WTC11 (cell line): ENCODE results near the gene MFNG. TPM values are rescaled to one million over a fixed set of nuclear protein-coding genes. Genes with fewer than 3 reads are reported as not detected.

Source experiments
- ATAC-seq: fragments of 200-7000 bp; cut with Tn5 transposase; 2 replicates; pipeline ENCODE4 v1.10.0; 2021; ENCODE audit warnings: mild to moderate bottlenecking, moderate library complexity
- CTCF ChIA-PET: fragments of 300-600 bp; sonication (Branson Sonifier 250); formaldehyde crosslinking; loops from one replicate; lab custom pipeline; 2021; ENCODE audit warnings: antibody characterized with exemption; lab: Charles Lee
- POLR2A ChIA-PET: fragments of 350-600 bp; sonication (Branson Sonifier 250); formaldehyde crosslinking; loops from one replicate; lab custom pipeline; 2021; ENCODE audit warnings: antibody characterized with exemption; lab: Charles Lee
- DNase-seq: peaks from one replicate; pipeline ENCODE4 v3.0.0; 2021; ENCODE audit warnings: low spot score
- H3K27ac Mint-ChIP-seq: 2 replicates; pipeline ENCODE4 v1.8.0; 2021; ENCODE audit warnings: mixed read lengths
- H3K27me3 Mint-ChIP-seq: 2 replicates; pipeline ENCODE4 v1.8.0; 2021; ENCODE audit warnings: low read depth, mild to moderate bottlenecking, moderate library complexity, mixed read lengths
- H3K36me3 Mint-ChIP-seq: 2 replicates; pipeline ENCODE4 v1.8.0; 2021; ENCODE audit warnings: mixed read lengths
- H3K4me1 Mint-ChIP-seq: 2 replicates; pipeline ENCODE4 v1.8.0; 2022; ENCODE audit warnings: mixed read lengths
- H3K4me3 Mint-ChIP-seq: 2 replicates; pipeline ENCODE4 v1.8.0; 2021; ENCODE audit warnings: mild to moderate bottlenecking, moderate library complexity, mixed read lengths
- H3K9me3 Mint-ChIP-seq: 2 replicates; pipeline ENCODE4 v1.8.0; 2021; ENCODE audit warnings: mixed read lengths
- CDX4 ChIP-seq: fragments of 250-450 bp; sonication (Bioruptor Pico); IDR thresholded peaks from 2 replicates; pipeline ENCODE4 v1.9.0; 2021; ENCODE audit warnings: moderate library complexity, mild to moderate bottlenecking, inconsistent platforms, borderline replicate concordance
- FOXK1 ChIP-seq: sonication (generic); formaldehyde crosslinking; IDR thresholded peaks from 2 replicates; pipeline ENCODE4 v1.8.0; 2022; ENCODE audit warnings: mild to moderate bottlenecking, moderate library complexity, missing genetic modification reagents
- FOXP1 ChIP-seq: sonication (generic); formaldehyde crosslinking; IDR thresholded peaks from 2 replicates; pipeline ENCODE4 v1.8.0; 2022; ENCODE audit warnings: missing genetic modification reagents, mild to moderate bottlenecking, moderate library complexity, borderline replicate concordance
- GRHL2 ChIP-seq: fragments of 250-450 bp; sonication (Bioruptor Pico); IDR thresholded peaks from 2 replicates; pipeline ENCODE4 v1.8.0; 2022; ENCODE audit warnings: mild to moderate bottlenecking, moderate library complexity; ENCODE audit not compliant: insufficient replicate concordance, severe bottlenecking
- GTF2I ChIP-seq: fragments of 250-450 bp; sonication (Bioruptor Pico); conservative IDR thresholded peaks from 2 replicates; pipeline ENCODE4 v1.4.0; 2021; ENCODE audit warnings: mild to moderate bottlenecking
- JUN ChIP-seq: sonication (generic); formaldehyde crosslinking; IDR thresholded peaks from 2 replicates; pipeline ENCODE4 v1.8.0; 2023; ENCODE audit warnings: mild to moderate bottlenecking, missing genetic modification reagents
- NR3C1 ChIP-seq: sonication (generic); formaldehyde crosslinking; conservative IDR thresholded peaks from 2 replicates; pipeline ENCODE4 v1.8.1; 2023; ENCODE audit warnings: low read depth, mild to moderate bottlenecking, missing genetic modification reagents
- PRDM15 ChIP-seq: sonication (generic); formaldehyde crosslinking; IDR thresholded peaks from 2 replicates; pipeline ENCODE4 v1.8.0; 2022; ENCODE audit warnings: missing genetic modification reagents
- RELA ChIP-seq: sonication (generic); formaldehyde crosslinking; IDR thresholded peaks from 2 replicates; pipeline ENCODE4 v1.8.1; 2022; ENCODE audit warnings: missing genetic modification reagents, mild to moderate bottlenecking, borderline replicate concordance
- USF1 ChIP-seq: sonication (generic); formaldehyde crosslinking; IDR thresholded peaks from 2 replicates; pipeline ENCODE4 v1.8.0; 2022; ENCODE audit warnings: mild to moderate bottlenecking, missing genetic modification reagents
- ZNF121 ChIP-seq: sonication (generic); formaldehyde crosslinking; IDR thresholded peaks from 2 replicates; pipeline ENCODE4 v1.8.0; 2023; ENCODE audit warnings: missing genetic modification reagents
- ZNF425 ChIP-seq: fragments of 250-450 bp; sonication (Bioruptor Pico); conservative IDR thresholded peaks from 2 replicates; pipeline ENCODE4 v1.9.0; 2021; ENCODE audit warnings: mild to moderate bottlenecking
- total RNA-seq: library from RNA; stranded (reverse); gene quantifications from 3 replicates; pipeline ENCODE4 v1.2.3, GENCODE V29; 2021
- TF ChIP-seq, protein P1 (sequence below): fragments of 250-450 bp; sonication (Bioruptor Pico); IDR thresholded peaks from 2 replicates; pipeline ENCODE4 v1.9.0; 2021; ENCODE audit warnings: mild to moderate bottlenecking, borderline replicate concordance
- TF ChIP-seq, protein P2 (sequence below): sonication (generic); formaldehyde crosslinking; IDR thresholded peaks from 2 replicates; pipeline ENCODE4 v1.8.1; 2023; ENCODE audit warnings: mild to moderate bottlenecking, missing genetic modification reagents, borderline replicate concordance

MFNG gene
- total RNA-seq, 1 experiment from 2014 or later: 3.2 TPM

- no peaks in the 10 kb centered on the region for H3K27me3 Mint-ChIP-seq
- no peaks in the 10 kb centered on the region for H3K9me3 Mint-ChIP-seq
- H3K4me1 Mint-ChIP-seq: peaks cover 11% of the 10 kb centered on the region
- DNase-seq (no peak), ATAC-seq (no peak)
- POLR2A ChIA-PET: no interaction called here
- H3K36me3 Mint-ChIP-seq: no peaks in the 10 kb centered on the region
- no peak for TF ChIP-seq NR3C1 (CRISPR knock-in tag)
- no peak for TF ChIP-seq GTF2I (CRISPR knock-in tag)
- TF ChIP-seq, protein P1, sequence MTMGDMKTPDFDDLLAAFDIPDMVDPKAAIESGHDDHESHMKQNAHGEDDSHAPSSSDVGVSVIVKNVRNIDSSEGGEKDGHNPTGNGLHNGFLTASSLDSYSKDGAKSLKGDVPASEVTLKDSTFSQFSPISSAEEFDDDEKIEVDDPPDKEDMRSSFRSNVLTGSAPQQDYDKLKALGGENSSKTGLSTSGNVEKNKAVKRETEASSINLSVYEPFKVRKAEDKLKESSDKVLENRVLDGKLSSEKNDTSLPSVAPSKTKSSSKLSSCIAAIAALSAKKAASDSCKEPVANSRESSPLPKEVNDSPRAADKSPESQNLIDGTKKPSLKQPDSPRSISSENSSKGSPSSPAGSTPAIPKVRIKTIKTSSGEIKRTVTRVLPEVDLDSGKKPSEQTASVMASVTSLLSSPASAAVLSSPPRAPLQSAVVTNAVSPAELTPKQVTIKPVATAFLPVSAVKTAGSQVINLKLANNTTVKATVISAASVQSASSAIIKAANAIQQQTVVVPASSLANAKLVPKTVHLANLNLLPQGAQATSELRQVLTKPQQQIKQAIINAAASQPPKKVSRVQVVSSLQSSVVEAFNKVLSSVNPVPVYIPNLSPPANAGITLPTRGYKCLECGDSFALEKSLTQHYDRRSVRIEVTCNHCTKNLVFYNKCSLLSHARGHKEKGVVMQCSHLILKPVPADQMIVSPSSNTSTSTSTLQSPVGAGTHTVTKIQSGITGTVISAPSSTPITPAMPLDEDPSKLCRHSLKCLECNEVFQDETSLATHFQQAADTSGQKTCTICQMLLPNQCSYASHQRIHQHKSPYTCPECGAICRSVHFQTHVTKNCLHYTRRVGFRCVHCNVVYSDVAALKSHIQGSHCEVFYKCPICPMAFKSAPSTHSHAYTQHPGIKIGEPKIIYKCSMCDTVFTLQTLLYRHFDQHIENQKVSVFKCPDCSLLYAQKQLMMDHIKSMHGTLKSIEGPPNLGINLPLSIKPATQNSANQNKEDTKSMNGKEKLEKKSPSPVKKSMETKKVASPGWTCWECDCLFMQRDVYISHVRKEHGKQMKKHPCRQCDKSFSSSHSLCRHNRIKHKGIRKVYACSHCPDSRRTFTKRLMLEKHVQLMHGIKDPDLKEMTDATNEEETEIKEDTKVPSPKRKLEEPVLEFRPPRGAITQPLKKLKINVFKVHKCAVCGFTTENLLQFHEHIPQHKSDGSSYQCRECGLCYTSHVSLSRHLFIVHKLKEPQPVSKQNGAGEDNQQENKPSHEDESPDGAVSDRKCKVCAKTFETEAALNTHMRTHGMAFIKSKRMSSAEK (CRISPR knock-in tag): no peak
- no peak for TF ChIP-seq USF1 (CRISPR knock-in tag)
- TF ChIP-seq FOXP1 (CRISPR knock-in tag): no peak
- no peak for TF ChIP-seq CDX4 (CRISPR knock-in tag)
- TF ChIP-seq JUN (CRISPR knock-in tag): no peak
- no peak for TF ChIP-seq FOXK1
- TF ChIP-seq ZNF121 (CRISPR knock-in tag): no peak
- no peak for TF ChIP-seq PRDM15
- TF ChIP-seq, protein P2, sequence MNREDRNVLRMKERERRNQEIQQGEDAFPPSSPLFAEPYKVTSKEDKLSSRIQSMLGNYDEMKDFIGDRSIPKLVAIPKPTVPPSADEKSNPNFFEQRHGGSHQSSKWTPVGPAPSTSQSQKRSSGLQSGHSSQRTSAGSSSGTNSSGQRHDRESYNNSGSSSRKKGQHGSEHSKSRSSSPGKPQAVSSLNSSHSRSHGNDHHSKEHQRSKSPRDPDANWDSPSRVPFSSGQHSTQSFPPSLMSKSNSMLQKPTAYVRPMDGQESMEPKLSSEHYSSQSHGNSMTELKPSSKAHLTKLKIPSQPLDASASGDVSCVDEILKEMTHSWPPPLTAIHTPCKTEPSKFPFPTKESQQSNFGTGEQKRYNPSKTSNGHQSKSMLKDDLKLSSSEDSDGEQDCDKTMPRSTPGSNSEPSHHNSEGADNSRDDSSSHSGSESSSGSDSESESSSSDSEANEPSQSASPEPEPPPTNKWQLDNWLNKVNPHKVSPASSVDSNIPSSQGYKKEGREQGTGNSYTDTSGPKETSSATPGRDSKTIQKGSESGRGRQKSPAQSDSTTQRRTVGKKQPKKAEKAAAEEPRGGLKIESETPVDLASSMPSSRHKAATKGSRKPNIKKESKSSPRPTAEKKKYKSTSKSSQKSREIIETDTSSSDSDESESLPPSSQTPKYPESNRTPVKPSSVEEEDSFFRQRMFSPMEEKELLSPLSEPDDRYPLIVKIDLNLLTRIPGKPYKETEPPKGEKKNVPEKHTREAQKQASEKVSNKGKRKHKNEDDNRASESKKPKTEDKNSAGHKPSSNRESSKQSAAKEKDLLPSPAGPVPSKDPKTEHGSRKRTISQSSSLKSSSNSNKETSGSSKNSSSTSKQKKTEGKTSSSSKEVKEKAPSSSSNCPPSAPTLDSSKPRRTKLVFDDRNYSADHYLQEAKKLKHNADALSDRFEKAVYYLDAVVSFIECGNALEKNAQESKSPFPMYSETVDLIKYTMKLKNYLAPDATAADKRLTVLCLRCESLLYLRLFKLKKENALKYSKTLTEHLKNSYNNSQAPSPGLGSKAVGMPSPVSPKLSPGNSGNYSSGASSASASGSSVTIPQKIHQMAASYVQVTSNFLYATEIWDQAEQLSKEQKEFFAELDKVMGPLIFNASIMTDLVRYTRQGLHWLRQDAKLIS: no peak
- TF ChIP-seq GRHL2: no peak
- TF ChIP-seq ZNF425 (CRISPR knock-in tag): no peak
- TF ChIP-seq RELA (CRISPR knock-in tag): no peak
- H3K4me3 Mint-ChIP-seq: no peak overlapping the region
- CTCF ChIA-PET: interaction anchor here (0.6 to 5.1 kb wide), 5 partner anchors 9 to 281 kb away, joined by 3 to 29 read pairs (median 3); no protein-coding TSS in a partner anchor
- H3K27ac Mint-ChIP-seq: no peak overlapping the region; the same call in 1 of the 2 replicates
Measured at GRCh38 chr22:37480387-37481346, 5.5 kb downstream of the MFNG start.
